Measurements from ENCODE around the gene ZNF24.
A peak's percentile ranks its signal among the peaks of the same experiment; 100 is the strongest.

ZNF24 gene

DNA sequence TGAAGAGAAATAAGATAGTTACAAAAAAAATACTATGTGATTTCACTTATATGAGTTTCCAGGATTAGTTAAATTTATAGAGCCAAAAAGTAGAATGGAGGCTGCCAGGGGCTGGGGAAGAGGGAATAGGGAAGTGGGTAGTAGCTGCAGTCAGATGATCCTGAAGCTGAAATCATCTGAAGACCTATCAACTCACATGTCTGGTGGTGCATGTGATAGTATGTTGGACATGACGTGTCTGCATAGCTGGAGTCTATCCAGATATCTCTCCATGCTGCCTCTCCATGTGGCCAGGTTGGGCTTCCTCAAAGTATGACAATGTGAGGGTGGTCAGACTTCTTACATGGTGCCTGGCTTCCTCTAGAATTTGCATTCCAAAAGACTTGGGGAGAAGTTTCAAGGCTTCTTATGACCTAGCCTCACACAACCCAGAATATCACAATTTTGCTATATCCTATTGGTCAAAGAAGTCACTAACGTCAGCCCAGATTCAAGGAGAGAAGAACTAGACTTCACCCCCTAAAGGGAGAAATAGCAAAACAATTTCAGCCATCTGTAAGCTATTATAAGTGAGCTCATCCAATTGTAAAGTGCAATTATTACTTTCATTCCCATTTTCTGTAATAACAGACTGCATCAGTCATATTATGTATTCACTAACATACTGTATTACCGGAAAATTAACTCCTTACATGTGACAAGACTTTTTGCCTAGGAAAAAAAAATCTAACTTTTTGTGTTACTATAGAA, 46.9 kb upstream of the ZNF24 start:
- no peak for TF ChIP-seq EZH2phosphoT487 (IDR thresholded peaks at IDR 0.05; ENCODE audit: borderline replicate concordance)
- TF ChIP-seq, protein P1, sequence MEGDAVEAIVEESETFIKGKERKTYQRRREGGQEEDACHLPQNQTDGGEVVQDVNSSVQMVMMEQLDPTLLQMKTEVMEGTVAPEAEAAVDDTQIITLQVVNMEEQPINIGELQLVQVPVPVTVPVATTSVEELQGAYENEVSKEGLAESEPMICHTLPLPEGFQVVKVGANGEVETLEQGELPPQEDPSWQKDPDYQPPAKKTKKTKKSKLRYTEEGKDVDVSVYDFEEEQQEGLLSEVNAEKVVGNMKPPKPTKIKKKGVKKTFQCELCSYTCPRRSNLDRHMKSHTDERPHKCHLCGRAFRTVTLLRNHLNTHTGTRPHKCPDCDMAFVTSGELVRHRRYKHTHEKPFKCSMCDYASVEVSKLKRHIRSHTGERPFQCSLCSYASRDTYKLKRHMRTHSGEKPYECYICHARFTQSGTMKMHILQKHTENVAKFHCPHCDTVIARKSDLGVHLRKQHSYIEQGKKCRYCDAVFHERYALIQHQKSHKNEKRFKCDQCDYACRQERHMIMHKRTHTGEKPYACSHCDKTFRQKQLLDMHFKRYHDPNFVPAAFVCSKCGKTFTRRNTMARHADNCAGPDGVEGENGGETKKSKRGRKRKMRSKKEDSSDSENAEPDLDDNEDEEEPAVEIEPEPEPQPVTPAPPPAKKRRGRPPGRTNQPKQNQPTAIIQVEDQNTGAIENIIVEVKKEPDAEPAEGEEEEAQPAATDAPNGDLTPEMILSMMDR (conservative IDR thresholded peaks at IDR 0.05; ENCODE audit: low read length): no peak
- H3K4me1 ChIP-seq (ENCODE audit: insufficient read depth, low read length, poor library complexity, severe bottlenecking): peaks cover 3% of the 10 kb centered on the region
- no peaks in the 10 kb centered on the region for H3K79me2 ChIP-seq (ENCODE audit: insufficient read depth, low read length)
- no peaks in the 10 kb centered on the region for H3K9me3 ChIP-seq (ENCODE audit: insufficient read depth, low read depth, low read length)
- no peak overlapping the region for H2AFZ ChIP-seq (ENCODE audit: low read length)
- no peak overlapping the region for H3K4me3 ChIP-seq (ENCODE audit: low read length, poor library complexity, severe bottlenecking)
- no peaks in the 10 kb centered on the region for H3K9me2 ChIP-seq (replicated peaks; ENCODE audit: low read depth, low read length)
- H3K36me3 ChIP-seq (ENCODE audit: insufficient read depth, low read length): no peaks in the 10 kb centered on the region
- H4K20me1 ChIP-seq (ENCODE audit: insufficient read depth, low read length, poor library complexity, severe bottlenecking): no peaks in the 10 kb centered on the region
- H3K9ac ChIP-seq (ENCODE audit: low read depth, low read length, poor library complexity, severe bottlenecking): no peak overlapping the region
- no peaks in the 10 kb centered on the region for H3K27me3 ChIP-seq (ENCODE audit: insufficient read depth, low read length, poor library complexity, severe bottlenecking)
- no peaks in the 10 kb centered on the region for H3F3A ChIP-seq (ENCODE audit: low read depth)
- H3K4me2 ChIP-seq (ENCODE audit: low read depth, low read length, poor library complexity, severe bottlenecking): no peak overlapping the region

GRCh38 chr18:35389095-35389618, 44.9 kb upstream of the ZNF24 start:
- no peaks in the 10 kb centered on the region for H3K9me3 ChIP-seq (ENCODE audit: insufficient read depth, low read depth, low read length)
- H3K79me2 ChIP-seq (ENCODE audit: insufficient read depth, low read length): no peaks in the 10 kb centered on the region
- H3K36me3 ChIP-seq (ENCODE audit: insufficient read depth, low read length): no peaks in the 10 kb centered on the region
- no peak overlapping the region for H3K9ac ChIP-seq (ENCODE audit: low read depth, low read length, poor library complexity, severe bottlenecking)
- no peaks in the 10 kb centered on the region for H4K20me1 ChIP-seq (ENCODE audit: insufficient read depth, low read length, poor library complexity, severe bottlenecking)
- no peak overlapping the region for H3K4me3 ChIP-seq (ENCODE audit: low read length, poor library complexity, severe bottlenecking)
- no peak overlapping the region for H3K4me2 ChIP-seq (ENCODE audit: low read depth, low read length, poor library complexity, severe bottlenecking)
- no peaks in the 10 kb centered on the region for H3F3A ChIP-seq (ENCODE audit: low read depth)
- TF ChIP-seq EZH2phosphoT487 (IDR thresholded peaks at IDR 0.05; ENCODE audit: borderline replicate concordance): no peak
- TF ChIP-seq, protein P1 (conservative IDR thresholded peaks at IDR 0.05; ENCODE audit: low read length): no peak
- no peaks in the 10 kb centered on the region for H3K9me2 ChIP-seq (replicated peaks; ENCODE audit: low read depth, low read length)
- no peak overlapping the region for H2AFZ ChIP-seq (ENCODE audit: low read length)
- peaks cover 3% of the 10 kb centered on the region for H3K4me1 ChIP-seq (ENCODE audit: insufficient read depth, low read length, poor library complexity, severe bottlenecking)
- H3K27me3 ChIP-seq (ENCODE audit: insufficient read depth, low read length, poor library complexity, severe bottlenecking): no peaks in the 10 kb centered on the region

GRCh38 chr18:35387152-35387571, 42.9 kb upstream of the ZNF24 start:
- Histone ChIP-seq H3K27me3 (ENCODE audit: insufficient read depth, low read length, poor library complexity, severe bottlenecking) (no peaks in the 10 kb centered on the region), H3K4me3 (ENCODE audit: low read length, poor library complexity, severe bottlenecking) (peak overlapping the region; percentile 69), H3K9me3 (ENCODE audit: insufficient read depth, low read depth, low read length) (no peaks in the 10 kb centered on the region), H2AFZ (ENCODE audit: low read length) (peak overlapping the region; percentile 98), H3K9me2 (replicated peaks; ENCODE audit: low read depth, low read length) (no peaks in the 10 kb centered on the region), H4K20me1 (ENCODE audit: insufficient read depth, low read length, poor library complexity, severe bottlenecking) (no peaks in the 10 kb centered on the region), H3K4me2 (ENCODE audit: low read depth, low read length, poor library complexity, severe bottlenecking) (peak overlapping the region; percentile 82), H3K79me2 (ENCODE audit: insufficient read depth, low read length) (no peaks in the 10 kb centered on the region), H3K9ac (ENCODE audit: low read depth, low read length, poor library complexity, severe bottlenecking) (no peak overlapping the region), H3K4me1 (ENCODE audit: insufficient read depth, low read length, poor library complexity, severe bottlenecking) (peaks cover 3% of the 10 kb centered on the region), H3K36me3 (ENCODE audit: insufficient read depth, low read length) (no peaks in the 10 kb centered on the region), H3F3A (ENCODE audit: low read depth) (no peaks in the 10 kb centered on the region)
- TF ChIP-seq, protein P1 (conservative IDR thresholded peaks at IDR 0.05; ENCODE audit: low read length): peak; percentile 59
- no peak for TF ChIP-seq EZH2phosphoT487 (IDR thresholded peaks at IDR 0.05; ENCODE audit: borderline replicate concordance)

Measured in Loucy (cell line).